HCT116 (cell line): ENCODE measurements around the gene CATSPERB.

ENCODE experiments used
- CTCF ChIP-seq, 3 experiments: fragments of 200-600 bp in 1 of 3; sonication (generic) in 1 of 3; IDR thresholded peaks in 2 of 3; conservative IDR thresholded peaks in 1 of 3; 2 replicates each; pipeline ENCODE4 v1.5.1; 2012 to 2017; ENCODE audit warnings: low read depth in 2 of 3, low read length in 2 of 3, antibody characterized with exemption in 1 of 3, borderline replicate concordance in 1 of 3, control low read depth in 1 of 3, mild to moderate bottlenecking in 1 of 3, mixed read lengths in 1 of 3, mixed run types in 1 of 3, moderate library complexity in 1 of 3; ENCODE audit not compliant: insufficient read depth in 1 of 3
- POLR2A ChIP-seq: IDR thresholded peaks from 2 replicates; pipeline ENCODE4 v1.7.0; 2011; ENCODE audit warnings: borderline replicate concordance; ENCODE audit not compliant: insufficient read depth, insufficient read length; ENCODE audit errors: extremely low read depth
- ZFX ChIP-seq: fragments of 450-650 bp; IDR thresholded peaks from 2 replicates; pipeline ENCODE4 v1.6.1; 2017

- no peak for TF ChIP-seq CTCF (IDR thresholded peaks at IDR 0.05 in 2 of 3, conservative IDR thresholded peaks at IDR 0.05 in 1 of 3; ENCODE audit: borderline replicate concordance in 1 of 3, insufficient read depth in 1 of 3, low read depth in 2 of 3, low read length in 2 of 3)
- TF ChIP-seq POLR2A = no peak
- TF ChIP-seq ZFX = no peak
Observed at GRCh38 chr14:91533623-91534022, 198.3 kb downstream of the CATSPERB start.
